HepG2 (cell line): ENCODE measurements around the gene LRP10. TPM values are rescaled to one million over a fixed set of nuclear protein-coding genes. Genes with fewer than 3 reads are reported as not detected.
"Not testable (repeated sequence)": the region's sequence is repeated elsewhere in the genome, so short reads cannot be mapped to it uniquely, and the experiment has no call there.

Experiments used
- CHD4 ChIP-seq: fragments of 200-600 bp; sonication (generic); IDR thresholded peaks from 2 replicates; pipeline ENCODE4 v1.7.0; 2017; ENCODE audit warnings: mild to moderate bottlenecking, low read length, borderline replicate concordance
- HIVEP1 ChIP-seq: sonication (generic); formaldehyde crosslinking; IDR thresholded peaks from 2 replicates; pipeline ENCODE4 v1.4.0; 2020; ENCODE audit warnings: mild to moderate bottlenecking, missing genetic modification reagents
- ISX ChIP-seq: sonication (generic); formaldehyde crosslinking; conservative IDR thresholded peaks from 2 replicates; pipeline ENCODE4 v1.5.0; 2020; ENCODE audit warnings: missing genetic modification reagents
- KDM5B ChIP-seq: sonication (generic); formaldehyde crosslinking; IDR thresholded peaks from 2 replicates; pipeline ENCODE4 v1.4.0; 2020; ENCODE audit warnings: missing genetic modification reagents, mild to moderate bottlenecking, borderline replicate concordance
- MIER2 ChIP-seq: IDR thresholded peaks from 2 replicates; pipeline ENCODE4 v1.6.1; 2016; ENCODE audit warnings: missing biosample characterization, missing genetic modification reagents
- MIER3 ChIP-seq: IDR thresholded peaks from 2 replicates; pipeline ENCODE4 v1.6.1; 2016; ENCODE audit warnings: missing compliant biosample characterization, borderline replicate concordance
- NFYC ChIP-seq: IDR thresholded peaks from 2 replicates; pipeline ENCODE4 v1.6.1; 2016; ENCODE audit warnings: missing genetic modification reagents, missing compliant biosample characterization
- NONO ChIP-seq, 2 experiments: fragments of 450-650 bp in 1 of 2; sonication (generic) in 1 of 2; formaldehyde crosslinking in 1 of 2; IDR thresholded peaks in 1 of 2; conservative IDR thresholded peaks in 1 of 2; 2 replicates each; pipeline versions ENCODE4 v1.6.1 to v1.8.0; 2017 to 2022; ENCODE audit warnings: mild to moderate bottlenecking in 1 of 2, missing genetic modification reagents in 1 of 2, moderate library complexity in 1 of 2
- SALL2 ChIP-seq: sonication (generic); formaldehyde crosslinking; IDR thresholded peaks from 2 replicates; pipeline ENCODE4 v1.8.1; 2023; ENCODE audit warnings: mild to moderate bottlenecking, missing genetic modification reagents, inconsistent platforms
- SNAI1 ChIP-seq: sonication (generic); formaldehyde crosslinking; IDR thresholded peaks from 2 replicates; pipeline ENCODE4 v1.5.0; 2020; ENCODE audit warnings: mild to moderate bottlenecking, missing genetic modification reagents, borderline replicate concordance
- SNAPC5 ChIP-seq: sonication (generic); formaldehyde crosslinking; IDR thresholded peaks from 2 replicates; pipeline ENCODE4 v1.8.1; 2023; ENCODE audit warnings: mild to moderate bottlenecking, missing genetic modification reagents, borderline replicate concordance
- TEF ChIP-seq: sonication (generic); formaldehyde crosslinking; IDR thresholded peaks from 2 replicates; pipeline ENCODE4 v1.5.0; 2020; ENCODE audit warnings: missing genetic modification reagents
- ZFAT ChIP-seq: sonication (generic); formaldehyde crosslinking; conservative IDR thresholded peaks from 2 replicates; pipeline ENCODE4 v1.8.1; 2023; ENCODE audit warnings: missing genetic modification reagents, inconsistent platforms
- ZFP1 ChIP-seq: IDR thresholded peaks from 2 replicates; pipeline ENCODE4 v1.6.1; 2016
- ZFP62 ChIP-seq: sonication (generic); formaldehyde crosslinking; IDR thresholded peaks from 2 replicates; pipeline ENCODE4 v1.4.0; 2020; ENCODE audit warnings: missing genetic modification reagents
- ZMYM3 ChIP-seq: sonication (generic); formaldehyde crosslinking; IDR thresholded peaks from 2 replicates; pipeline ENCODE4 v1.5.1; 2020; ENCODE audit warnings: mild to moderate bottlenecking, missing genetic modification reagents
- ZNF256 ChIP-seq: sonication (generic); formaldehyde crosslinking; conservative IDR thresholded peaks from 2 replicates; pipeline ENCODE4 v1.4.0; 2020; ENCODE audit warnings: missing genetic modification reagents
- ZNF431 ChIP-seq: sonication (generic); formaldehyde crosslinking; IDR thresholded peaks from 2 replicates; pipeline ENCODE4 v1.9.0; 2022; ENCODE audit warnings: missing genetic modification reagents, low read depth, mild to moderate bottlenecking, borderline replicate concordance
- ZNF629 ChIP-seq: sonication (generic); formaldehyde crosslinking; conservative IDR thresholded peaks from 2 replicates; pipeline ENCODE4 v1.5.0; 2020; ENCODE audit warnings: missing genetic modification reagents
- ZNF816 ChIP-seq: sonication (generic); formaldehyde crosslinking; IDR thresholded peaks from 2 replicates; pipeline ENCODE4 v1.8.0; 2022; ENCODE audit warnings: missing genetic modification reagents, mild to moderate bottlenecking, borderline replicate concordance
- polyA plus RNA-seq, 8 experiments: library from polyadenylated mRNA; depleted of rRNA in 3 of 8; stranded (reverse) in 7 of 8; unstranded in 1 of 8; fragments of >200 nt; fragmentation: Illumina TruSeq in 4 of 8; extraction: Trizol in 4 of 8; gene quantifications; 2 replicates each; pipeline versions ENCODE4 v1.2.1 to v1.2.3, GENCODE V29; 2011 to 2016; ENCODE audit warnings: low read depth in 4 of 8, missing spikeins in 1 of 8, mixed read lengths in 1 of 8; ENCODE audit not compliant: insufficient read depth in 1 of 8
- total RNA-seq, 5 experiments: library from RNA; depleted of rRNA; stranded (reverse); fragments of >200 nt; fragmentation: Illumina TruSeq; extraction: Trizol; gene quantifications; 2 replicates each; pipeline ENCODE4 v1.2.3, GENCODE V29; 2016; ENCODE audit warnings: low read depth in 1 of 5
- TF ChIP-seq, protein P1 (sequence below): sonication (generic); formaldehyde crosslinking; IDR thresholded peaks from 2 replicates; pipeline ENCODE4 v1.9.0; 2021; ENCODE audit warnings: mild to moderate bottlenecking, missing genetic modification reagents

Gene LRP10
- total and polyA plus RNA-seq, 2 of the 13 experiments (the other 11 are each of a cell fraction or from before 2014, with no cell fraction given): 16.9 to 45.2 TPM

DNA sequence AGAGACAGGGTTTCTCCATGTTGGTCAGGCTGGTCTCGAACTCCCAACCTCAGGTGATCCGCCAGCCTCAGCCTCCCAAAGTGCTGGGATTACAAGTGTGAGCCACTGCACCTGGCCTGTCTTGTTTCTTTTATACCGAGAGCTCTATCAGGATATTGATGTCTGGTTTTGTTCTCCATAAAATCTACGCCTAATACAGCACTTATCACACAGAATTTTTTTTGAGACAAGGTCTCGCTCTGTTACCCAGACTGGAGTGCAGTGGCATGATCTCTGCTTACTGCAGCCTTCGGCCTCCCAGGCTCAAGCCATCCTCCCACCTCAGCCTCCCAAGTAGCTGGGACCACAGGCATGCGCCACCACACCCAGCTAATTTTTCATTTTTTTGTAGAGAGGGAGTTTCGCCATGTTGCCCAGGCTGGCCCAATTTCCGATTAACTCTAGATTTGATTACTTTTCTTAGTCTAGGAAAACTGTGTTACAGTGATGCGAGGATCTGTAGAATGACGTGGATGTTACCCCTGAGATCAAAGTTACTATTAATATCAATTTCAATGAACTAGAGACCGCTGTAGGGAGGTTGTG, 42.4 kb upstream of the LRP10 start (continued):
- not testable (repeated sequence) for TF ChIP-seq NONO (IDR thresholded peaks at IDR 0.05)
- peak; percentile 79; the same call in 1 of the 2 replicates for TF ChIP-seq NONO (CRISPR knock-in tag; conservative IDR thresholded peaks at IDR 0.05)
- TF ChIP-seq SNAPC5 (CRISPR knock-in tag): 0 out of 2 replicates have a peak, but pooled peaks have one; percentile 12
- peak; percentile 91 for TF ChIP-seq ZMYM3 (CRISPR knock-in tag)
- 0 out of 2 replicates have a peak, but pooled peaks have one; percentile 24 for TF ChIP-seq ZFP62 (CRISPR knock-in tag)
- TF ChIP-seq, protein P1, sequence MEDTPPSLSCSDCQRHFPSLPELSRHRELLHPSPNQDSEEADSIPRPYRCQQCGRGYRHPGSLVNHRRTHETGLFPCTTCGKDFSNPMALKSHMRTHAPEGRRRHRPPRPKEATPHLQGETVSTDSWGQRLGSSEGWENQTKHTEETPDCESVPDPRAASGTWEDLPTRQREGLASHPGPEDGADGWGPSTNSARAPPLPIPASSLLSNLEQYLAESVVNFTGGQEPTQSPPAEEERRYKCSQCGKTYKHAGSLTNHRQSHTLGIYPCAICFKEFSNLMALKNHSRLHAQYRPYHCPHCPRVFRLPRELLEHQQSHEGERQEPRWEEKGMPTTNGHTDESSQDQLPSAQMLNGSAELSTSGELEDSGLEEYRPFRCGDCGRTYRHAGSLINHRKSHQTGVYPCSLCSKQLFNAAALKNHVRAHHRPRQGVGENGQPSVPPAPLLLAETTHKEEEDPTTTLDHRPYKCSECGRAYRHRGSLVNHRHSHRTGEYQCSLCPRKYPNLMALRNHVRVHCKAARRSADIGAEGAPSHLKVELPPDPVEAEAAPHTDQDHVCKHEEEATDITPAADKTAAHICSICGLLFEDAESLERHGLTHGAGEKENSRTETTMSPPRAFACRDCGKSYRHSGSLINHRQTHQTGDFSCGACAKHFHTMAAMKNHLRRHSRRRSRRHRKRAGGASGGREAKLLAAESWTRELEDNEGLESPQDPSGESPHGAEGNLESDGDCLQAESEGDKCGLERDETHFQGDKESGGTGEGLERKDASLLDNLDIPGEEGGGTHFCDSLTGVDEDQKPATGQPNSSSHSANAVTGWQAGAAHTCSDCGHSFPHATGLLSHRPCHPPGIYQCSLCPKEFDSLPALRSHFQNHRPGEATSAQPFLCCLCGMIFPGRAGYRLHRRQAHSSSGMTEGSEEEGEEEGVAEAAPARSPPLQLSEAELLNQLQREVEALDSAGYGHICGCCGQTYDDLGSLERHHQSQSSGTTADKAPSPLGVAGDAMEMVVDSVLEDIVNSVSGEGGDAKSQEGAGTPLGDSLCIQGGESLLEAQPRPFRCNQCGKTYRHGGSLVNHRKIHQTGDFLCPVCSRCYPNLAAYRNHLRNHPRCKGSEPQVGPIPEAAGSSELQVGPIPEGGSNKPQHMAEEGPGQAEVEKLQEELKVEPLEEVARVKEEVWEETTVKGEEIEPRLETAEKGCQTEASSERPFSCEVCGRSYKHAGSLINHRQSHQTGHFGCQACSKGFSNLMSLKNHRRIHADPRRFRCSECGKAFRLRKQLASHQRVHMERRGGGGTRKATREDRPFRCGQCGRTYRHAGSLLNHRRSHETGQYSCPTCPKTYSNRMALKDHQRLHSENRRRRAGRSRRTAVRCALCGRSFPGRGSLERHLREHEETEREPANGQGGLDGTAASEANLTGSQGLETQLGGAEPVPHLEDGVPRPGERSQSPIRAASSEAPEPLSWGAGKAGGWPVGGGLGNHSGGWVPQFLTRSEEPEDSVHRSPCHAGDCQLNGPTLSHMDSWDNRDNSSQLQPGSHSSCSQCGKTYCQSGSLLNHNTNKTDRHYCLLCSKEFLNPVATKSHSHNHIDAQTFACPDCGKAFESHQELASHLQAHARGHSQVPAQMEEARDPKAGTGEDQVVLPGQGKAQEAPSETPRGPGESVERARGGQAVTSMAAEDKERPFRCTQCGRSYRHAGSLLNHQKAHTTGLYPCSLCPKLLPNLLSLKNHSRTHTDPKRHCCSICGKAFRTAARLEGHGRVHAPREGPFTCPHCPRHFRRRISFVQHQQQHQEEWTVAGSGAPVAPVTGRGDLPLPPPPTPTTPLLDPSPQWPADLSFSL (CRISPR knock-in tag): 0 out of 2 replicates have a peak, but pooled peaks have one; percentile 42
- TF ChIP-seq ZFAT (CRISPR knock-in tag): 0 out of 2 replicates have a peak, but pooled peaks have one; percentile 59
- 0 out of 2 replicates have a peak, but pooled peaks have one; percentile 6 for TF ChIP-seq ZNF629
- TF ChIP-seq ZNF431 (CRISPR knock-in tag): 0 out of 2 replicates have a peak, but pooled peaks have one; percentile 3
- TF ChIP-seq ISX (CRISPR knock-in tag): peak; percentile 79; the same call in 1 of the 2 replicates
- TF ChIP-seq ZNF816 (CRISPR knock-in tag): peak; percentile 98
- 0 out of 2 replicates have a peak, but pooled peaks have one; percentile 5 for TF ChIP-seq MIER3 (CRISPR knock-in tag)
- TF ChIP-seq ZFP1 (CRISPR knock-in tag): 0 out of 2 replicates have a peak, but pooled peaks have one; percentile 11
- peak; percentile 73; the same call in 1 of the 2 replicates for TF ChIP-seq CHD4
- TF ChIP-seq MIER2: 0 out of 2 replicates have a peak, but pooled peaks have one; percentile 2
- TF ChIP-seq SALL2 (CRISPR knock-in tag): peak; percentile 68; the same call in 1 of the 2 replicates
- TF ChIP-seq TEF (CRISPR knock-in tag): peak; percentile 55; the same call in 1 of the 2 replicates
- TF ChIP-seq NFYC (CRISPR knock-in tag): 0 out of 2 replicates have a peak, but pooled peaks have one; percentile 25
- peak; percentile 44; the same call in 1 of the 2 replicates for TF ChIP-seq ZNF256 (CRISPR knock-in tag)
- peak; percentile 17; the same call in 1 of the 2 replicates for TF ChIP-seq KDM5B (CRISPR knock-in tag)
- peak; percentile 65; the same call in 1 of the 2 replicates for TF ChIP-seq SNAI1 (CRISPR knock-in tag)
- peak; percentile 23; the same call in 1 of the 2 replicates for TF ChIP-seq HIVEP1 (CRISPR knock-in tag)
